Measurements from ENCODE around the gene GPRIN3. TPM values are rescaled to one million over a fixed set of nuclear protein-coding genes. Genes with fewer than 3 reads are reported as not detected.

Gene GPRIN3
- polyA plus RNA-seq, 1 donor (not counting 4 experiments of a cell fraction or from before 2014, with no cell fraction given), result not detected

GRCh38 chr4:89298155-89298554 is 9.4 kb downstream of the GPRIN3 start:
- dilution Hi-C loops (cut with MboI; ENCODE audit: extremely low pct_ligation_motif_present, low sequenced_read_pairs), result no loop called here
- H3K4me1 ChIP-seq (ENCODE audit: control insufficient read depth, extremely low read depth, insufficient read depth, low read length), result no peaks in the 10 kb centered on the region
- no peaks in the 10 kb centered on the region for H3K27me3 ChIP-seq (ENCODE audit: control insufficient read depth, extremely low read depth, insufficient read depth, low read length)
- TF ChIP-seq EZH2 (IDR thresholded peaks at IDR 0.05; ENCODE audit: low read length) (no peak), CTCF (optimal IDR thresholded peaks at IDR 0.05 in 1 of 3, IDR thresholded peaks at IDR 0.05 in 1 of 3, conservative IDR thresholded peaks at IDR 0.05 in 1 of 3; ENCODE audit: extremely low read depth in 1 of 3, insufficient read depth in 2 of 3, low read length in 3 of 3) (no peak)
- H3K36me3 ChIP-seq (ENCODE audit: control insufficient read depth in 2 of 2, extremely low read depth in 1 of 2, insufficient read depth in 2 of 2, low read length in 2 of 2), result no peaks in the 10 kb centered on the region
- no peaks in the 10 kb centered on the region for H4K20me1 ChIP-seq (ENCODE audit: control insufficient read depth, extremely low read depth, insufficient read depth, low read length)
- FAIRE-seq (no peak), DNase-seq (ENCODE audit: low read depth, low spot score) (no peak)
- H3K4me3 ChIP-seq (ENCODE audit: control insufficient read depth in 2 of 3, extremely low read depth in 1 of 3, insufficient read depth in 2 of 3, low read depth in 1 of 3, low read length in 3 of 3), result no peak overlapping the region
- no peaks in the 10 kb centered on the region for H3K9me1 ChIP-seq (ENCODE audit: control insufficient read depth, extremely low read depth, insufficient read depth, low read length)
- H3K4me2 ChIP-seq (ENCODE audit: control insufficient read depth, extremely low read depth, insufficient read depth, low read depth, low read length), result no peak overlapping the region
- no peaks in the 10 kb centered on the region for H3K9me3 ChIP-seq (ENCODE audit: control insufficient read depth, low read depth, low read length)
- H3K79me2 ChIP-seq (ENCODE audit: control insufficient read depth, insufficient read depth, low read length), result no peaks in the 10 kb centered on the region
- no peak overlapping the region for H2AFZ ChIP-seq (ENCODE audit: control insufficient read depth, low read length)
- no peak overlapping the region for H3K27ac ChIP-seq (ENCODE audit: control insufficient read depth, insufficient read depth, low read length)
- H3K9ac ChIP-seq (ENCODE audit: control insufficient read depth, extremely low read depth, insufficient read depth, low read length), result no peak overlapping the region

GRCh38 chr4:89296896-89297295 is 10.7 kb downstream of the GPRIN3 start:
- H3K27ac ChIP-seq (ENCODE audit: control insufficient read depth, insufficient read depth, low read length), result no peak overlapping the region
- no peak overlapping the region for H3K4me2 ChIP-seq (ENCODE audit: control insufficient read depth, extremely low read depth, insufficient read depth, low read depth, low read length)
- H2AFZ ChIP-seq (ENCODE audit: control insufficient read depth, low read length), result no peak overlapping the region
- H4K20me1 ChIP-seq (ENCODE audit: control insufficient read depth, extremely low read depth, insufficient read depth, low read length), result no peaks in the 10 kb centered on the region
- FAIRE-seq, result no peak
- TF ChIP-seq EZH2 (IDR thresholded peaks at IDR 0.05; ENCODE audit: low read length), result no peak
- no peak for TF ChIP-seq CTCF (optimal IDR thresholded peaks at IDR 0.05 in 1 of 3, IDR thresholded peaks at IDR 0.05 in 1 of 3, conservative IDR thresholded peaks at IDR 0.05 in 1 of 3; ENCODE audit: extremely low read depth in 1 of 3, insufficient read depth in 2 of 3, low read length in 3 of 3)
- no peaks in the 10 kb centered on the region for H3K9me1 ChIP-seq (ENCODE audit: control insufficient read depth, extremely low read depth, insufficient read depth, low read length)
- dilution Hi-C loops (cut with MboI; ENCODE audit: extremely low pct_ligation_motif_present, low sequenced_read_pairs), result no loop called here
- H3K9ac ChIP-seq (ENCODE audit: control insufficient read depth, extremely low read depth, insufficient read depth, low read length), result no peak overlapping the region
- no peaks in the 10 kb centered on the region for H3K4me1 ChIP-seq (ENCODE audit: control insufficient read depth, extremely low read depth, insufficient read depth, low read length)
- no peaks in the 10 kb centered on the region for H3K9me3 ChIP-seq (ENCODE audit: control insufficient read depth, low read depth, low read length)
- no peaks in the 10 kb centered on the region for H3K36me3 ChIP-seq (ENCODE audit: control insufficient read depth in 2 of 2, extremely low read depth in 1 of 2, insufficient read depth in 2 of 2, low read length in 2 of 2)
- H3K79me2 ChIP-seq (ENCODE audit: control insufficient read depth, insufficient read depth, low read length), result no peaks in the 10 kb centered on the region
- DNase-seq (ENCODE audit: low read depth, low spot score), result no peak
- no peaks in the 10 kb centered on the region for H3K27me3 ChIP-seq (ENCODE audit: control insufficient read depth, extremely low read depth, insufficient read depth, low read length)
- H3K4me3 ChIP-seq (ENCODE audit: control insufficient read depth in 2 of 3, extremely low read depth in 1 of 3, insufficient read depth in 2 of 3, low read depth in 1 of 3, low read length in 3 of 3), result no peak overlapping the region

All from keratinocyte (primary cell).